K562 (cell line): ENCODE measurements around the gene RAB39B. TPM values are rescaled to one million over a fixed set of nuclear protein-coding genes. Genes with fewer than 3 reads are reported as not detected.

Source experiments
- ATAC-seq: fragments of 200-7000 bp; cut with Tn5 transposase; 3 replicates; pipeline ENCODE4 v1.9.1; 2020; ENCODE audit warnings: moderate library complexity
- BruUV-seq: library from RNA; stranded (reverse); fragments of 400-500 nt; replicated peaks from 2 replicates; lab custom pipeline; 2021; lab: Mats Ljungman, UMichigan
- CTCF ChIA-PET: fragments of 300-600 bp; formaldehyde crosslinking; extraction: SDS; loops from one replicate; lab custom pipeline; 2021; ENCODE audit warnings: low intra/inter-chr PET ratio; lab: Yijun Ruan, JAX
- POLR2A ChIA-PET: fragments of 300-600, 350-650 bp; sonication (Branson Sonifier 250); formaldehyde crosslinking; extraction: SDS; loops from one replicate; lab custom pipeline; 2021; ENCODE audit warnings: antibody characterized with exemption, inconsistent platforms; lab: Yijun Ruan, JAX
- DNase-seq, 4 experiments: peaks; one replicate each; pipeline versions ENCODE4 v3.0.0 to v3.0.0-alpha.2; 2011 to 2018; ENCODE audit warnings: low spot score in 3 of 4, mixed read lengths in 3 of 4; ENCODE audit errors: extremely low read depth in 1 of 4
- FAIRE-seq: peaks from 2 replicates; lab custom pipeline; 2011; peaks lifted over from hg19 to GRCh38; lab: Jason Lieb, UNC
- H2AFZ ChIP-seq: 2 replicates; pipeline ENCODE4 v1.6.0; 2011; ENCODE audit warnings: low read depth, low read length, control low read depth, inconsistent platforms
- H3K27ac ChIP-seq: fragments of 200-600 bp; 3 replicates; pipeline ENCODE4 v1.8.0; 2011; ENCODE audit warnings: low read depth, mild to moderate bottlenecking, control low read depth, inconsistent platforms, low read length, moderate library complexity, mixed read lengths; ENCODE audit errors: extremely low read depth
- H3K27me3 ChIP-seq, 2 experiments: fragments of 300-600 bp in 1 of 2; 2 replicates in 1 of 2; 3 replicates in 1 of 2; pipeline versions ENCODE4 v1.6.0 to v1.8.0; 2011; ENCODE audit warnings: inconsistent platforms in 2 of 2, low read length in 2 of 2, mild to moderate bottlenecking in 1 of 2, mixed read lengths in 1 of 2, moderate library complexity in 1 of 2; ENCODE audit not compliant: control insufficient read depth in 2 of 2, insufficient read depth in 2 of 2
- H3K36me3 ChIP-seq: fragments of 300-600 bp; 3 replicates; pipeline ENCODE4 v1.8.0; 2011; ENCODE audit warnings: mild to moderate bottlenecking, low read length, inconsistent platforms; ENCODE audit not compliant: control insufficient read depth, insufficient read depth
- H3K4me1 ChIP-seq, 2 experiments: fragments of 200-600 bp in 1 of 2; replicated peaks in 1 of 2; 2 replicates in 1 of 2; 3 replicates in 1 of 2; pipeline versions ENCODE4 v1.5.1 to v1.8.0; 2011; ENCODE audit warnings: inconsistent platforms in 2 of 2, low read length in 2 of 2, mild to moderate bottlenecking in 1 of 2, mixed read lengths in 1 of 2, moderate library complexity in 1 of 2; ENCODE audit not compliant: control insufficient read depth in 2 of 2, insufficient read depth in 2 of 2
- H3K4me2 ChIP-seq: 2 replicates; pipeline ENCODE4 v1.6.1; 2011; ENCODE audit warnings: low read length, control low read depth, inconsistent platforms, mixed read lengths; ENCODE audit not compliant: insufficient read depth
- H3K4me3 ChIP-seq: fragments of 200-600 bp; sonication (generic), shearing (Covaris generic); 2 replicates; pipeline ENCODE4 v1.5.1; 2016; ENCODE audit warnings: control low read depth, inconsistent platforms
- H3K79me2 ChIP-seq: fragments of 200-600 bp; 3 replicates; pipeline ENCODE4 v1.8.0; 2011; ENCODE audit warnings: low read length, inconsistent platforms; ENCODE audit not compliant: control insufficient read depth, insufficient read depth
- H3K9ac ChIP-seq, 2 experiments: 2 replicates each; pipeline versions ENCODE4 v1.6.0 to v1.6.1; 2011; ENCODE audit warnings: low read depth in 2 of 2, low read length in 2 of 2, control low read depth in 1 of 2, inconsistent platforms in 1 of 2, mild to moderate bottlenecking in 1 of 2, mixed read lengths in 1 of 2; ENCODE audit not compliant: insufficient read depth in 1 of 2
- H3K9me1 ChIP-seq: one replicate; pipeline ENCODE4 v1.6.0; 2011; ENCODE audit warnings: inconsistent platforms, mild to moderate bottlenecking, low read length, moderate library complexity; ENCODE audit not compliant: control insufficient read depth, insufficient read depth
- H3K9me3 ChIP-seq: replicated peaks from 2 replicates; pipeline ENCODE4 v1.5.1; 2011; ENCODE audit warnings: low read depth, low read length, inconsistent platforms; ENCODE audit not compliant: control insufficient read depth, insufficient read depth
- H4K20me1 ChIP-seq: replicated peaks from 2 replicates; pipeline ENCODE4 v1.6.1; 2011; ENCODE audit warnings: low read length, inconsistent platforms, mixed read lengths; ENCODE audit not compliant: control insufficient read depth, insufficient read depth
- ARID3A ChIP-seq: IDR thresholded peaks from 2 replicates; pipeline ENCODE4 v1.6.1; 2012; ENCODE audit warnings: low read depth, low read length, improper control_type of control experiment, borderline replicate concordance
- BHLHE40 ChIP-seq: IDR thresholded peaks from 2 replicates; pipeline ENCODE4 v1.6.1; 2011; ENCODE audit warnings: low read length, improper control_type of control experiment
- CXXC5 ChIP-seq: fragments of 250-450 bp; sonication (Bioruptor Pico); IDR thresholded peaks from 2 replicates; pipeline ENCODE4 v1.8.0; 2022; ENCODE audit warnings: inconsistent platforms, mild to moderate bottlenecking, moderate library complexity
- TAF9B ChIP-seq: fragments of 450-650 bp; IDR thresholded peaks from 2 replicates; pipeline ENCODE4 v1.6.1; 2018; ENCODE audit warnings: mild to moderate bottlenecking; ENCODE audit not compliant: partially characterized antibody
- WHSC1 ChIP-seq: IDR thresholded peaks from one replicate; pipeline ENCODE4 v1.6.1; 2012; ENCODE audit warnings: low read length, control low read depth, inconsistent platforms
- WGBS: fragments of 100-300 bp; shearing (Covaris generic); methylation state at CpG from one replicate; pipeline ENCODE4 v1.1.6; 2016; ENCODE audit warnings: low coverage, mixed read lengths; ENCODE audit not compliant: insufficient coverage; ENCODE audit errors: missing lambda C conversion rate; 5-methylcytosine and 5-hydroxymethylcytosine counted together
- in situ Hi-C: fragments of 300-500 bp; cut with MboI; formaldehyde crosslinking; loops from 4 replicates; pipeline ENCODE4 v1.15.0; 2018; ENCODE audit warnings: inconsistent platforms, mixed read lengths
- intact Hi-C: fragments of 100-400 bp; cut with micrococcal nuclease; formaldehyde crosslinking; loops from 2 replicates; pipeline ENCODE4 v1.14.2; 2022
- polyA plus RNA-seq, 8 experiments: library from polyadenylated mRNA; depleted of rRNA in 4 of 8; stranded (reverse) in 5 of 8; unstranded in 3 of 8; fragments of >200 nt; fragmentation: Nextera tagmentation in 2 of 8; fragmentation: Illumina TruSeq in 1 of 8; extraction: Ambion mirVana in 2 of 8; extraction: Trizol in 1 of 8; gene quantifications; 2 replicates each; pipeline versions ENCODE4 v1.2.1 to v1.2.3, GENCODE V29; 2011 to 2014; ENCODE audit warnings: inconsistent platforms in 1 of 8, missing spikeins in 1 of 8
- total RNA-seq, 7 experiments: library from RNA; depleted of rRNA in 6 of 7; stranded (reverse); fragments of >200 nt in 6 of 7; fragmentation: Illumina TruSeq in 2 of 7; extraction: Trizol in 2 of 7; gene quantifications; 2 replicates each; pipeline versions ENCODE4 v1.2.1 to v1.2.3, GENCODE V29; 2011 to 2021; ENCODE audit warnings: low replicate concordance in 1 of 7
- TF ChIP-seq, protein P1 (sequence below): fragments of 250-450 bp; sonication (Bioruptor Pico); IDR thresholded peaks from 2 replicates; pipeline ENCODE4 v1.9.0; 2021; ENCODE audit warnings: mild to moderate bottlenecking

Gene RAB39B
- total and polyA plus RNA-seq, 9 of the 15 experiments (the other 6 are each of a cell fraction or from before 2014, with no cell fraction given), result 0.04 to 0.07 (median 0.04) TPM; not detected in 6

DNA sequence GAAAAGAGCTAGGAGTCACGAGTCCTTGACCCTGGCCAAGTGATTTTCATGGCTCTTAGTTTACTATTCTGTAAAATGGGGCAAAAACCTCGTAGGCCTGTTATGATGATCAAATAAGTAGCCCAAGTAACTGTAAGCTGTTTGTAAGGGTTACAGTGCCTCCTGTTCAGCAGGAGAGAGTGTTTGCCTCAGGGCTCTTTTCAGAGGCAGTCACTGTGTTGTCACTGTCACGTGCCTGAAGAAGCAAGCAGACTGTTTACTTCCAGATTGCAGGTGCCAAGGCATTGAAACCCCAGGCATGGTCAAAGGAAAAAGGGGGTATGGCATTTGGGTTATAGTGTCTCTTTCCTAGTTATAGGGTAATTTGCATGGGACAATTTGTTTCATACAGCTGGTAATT lies 4.5 kb downstream of the RAB39B start:
- intact Hi-C loops (no loop called here), in situ Hi-C loops (no loop called here)
- no peak for FAIRE-seq
- no peak for ATAC-seq
- Histone ChIP-seq H3K4me3 (no peak overlapping the region), H3K27me3 (no peaks in the 10 kb centered on the region), H2AFZ (no peak overlapping the region), H4K20me1 (no peaks in the 10 kb centered on the region), H3K9ac (no peak overlapping the region), H3K9me1 (no peaks in the 10 kb centered on the region), H3K36me3 (no peaks in the 10 kb centered on the region), H3K4me2 (no peak overlapping the region), H3K9me3 (no peaks in the 10 kb centered on the region), H3K27ac (no peak overlapping the region), H3K79me2 (no peaks in the 10 kb centered on the region)
- BruUV-seq, result no TSS peak
- ChIA-PET CTCF (no interaction called here), POLR2A (no interaction called here)
- 31% methylated on average over 3 of the region's 3 CpGs for WGBS
- no peak for TF ChIP-seq ARID3A
- TF ChIP-seq BHLHE40, result 0 out of 2 replicates have a peak, but pooled peaks have one; percentile 30
- no peak for TF ChIP-seq CXXC5 (CRISPR knock-in tag)
- no peak for TF ChIP-seq WHSC1
- TF ChIP-seq, protein P1, sequence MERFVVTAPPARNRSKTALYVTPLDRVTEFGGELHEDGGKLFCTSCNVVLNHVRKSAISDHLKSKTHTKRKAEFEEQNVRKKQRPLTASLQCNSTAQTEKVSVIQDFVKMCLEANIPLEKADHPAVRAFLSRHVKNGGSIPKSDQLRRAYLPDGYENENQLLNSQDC (CRISPR knock-in tag), result no peak
- TF ChIP-seq TAF9B, result no peak
- TF ChIP-seq, all 486 proteins: peak for 1
- no peak for DNase-seq
- H3K4me1 ChIP-seq, result no peaks in the 10 kb centered on the region
